Measurements from ENCODE around the gene MYH3.

MYH3 gene

DNA sequence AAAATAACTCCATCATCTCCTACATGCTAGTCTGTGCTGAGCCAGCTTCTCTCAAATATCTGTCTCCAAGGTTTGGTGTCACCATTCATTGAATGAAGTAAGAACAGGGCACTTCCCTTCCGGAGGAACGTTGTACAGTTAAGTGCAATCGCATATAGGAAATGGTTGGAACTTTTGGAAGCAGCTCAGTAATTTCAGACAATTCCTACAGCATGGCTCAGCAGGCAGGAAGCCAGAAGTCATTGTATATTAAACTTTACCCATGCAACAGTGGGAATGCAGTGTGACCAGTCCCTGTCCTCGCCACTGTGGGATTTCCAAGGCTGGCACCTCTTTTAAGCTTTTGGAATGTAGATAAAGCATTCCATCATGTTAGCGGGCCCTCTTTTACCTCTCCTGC, 56.5 kb downstream of the MYH3 start:
- H3K27ac ChIP-seq, result no peak overlapping the region
- no peaks in the 10 kb centered on the region for H3K27me3 ChIP-seq (ENCODE audit: control insufficient read depth, insufficient read depth, low read length)
- no peaks in the 10 kb centered on the region for H3K79me2 ChIP-seq
- H3K4me3 ChIP-seq (ENCODE audit: low read depth, low read length), result no peak overlapping the region
- H3K9ac ChIP-seq, result no peak overlapping the region
- TF ChIP-seq, protein P1, sequence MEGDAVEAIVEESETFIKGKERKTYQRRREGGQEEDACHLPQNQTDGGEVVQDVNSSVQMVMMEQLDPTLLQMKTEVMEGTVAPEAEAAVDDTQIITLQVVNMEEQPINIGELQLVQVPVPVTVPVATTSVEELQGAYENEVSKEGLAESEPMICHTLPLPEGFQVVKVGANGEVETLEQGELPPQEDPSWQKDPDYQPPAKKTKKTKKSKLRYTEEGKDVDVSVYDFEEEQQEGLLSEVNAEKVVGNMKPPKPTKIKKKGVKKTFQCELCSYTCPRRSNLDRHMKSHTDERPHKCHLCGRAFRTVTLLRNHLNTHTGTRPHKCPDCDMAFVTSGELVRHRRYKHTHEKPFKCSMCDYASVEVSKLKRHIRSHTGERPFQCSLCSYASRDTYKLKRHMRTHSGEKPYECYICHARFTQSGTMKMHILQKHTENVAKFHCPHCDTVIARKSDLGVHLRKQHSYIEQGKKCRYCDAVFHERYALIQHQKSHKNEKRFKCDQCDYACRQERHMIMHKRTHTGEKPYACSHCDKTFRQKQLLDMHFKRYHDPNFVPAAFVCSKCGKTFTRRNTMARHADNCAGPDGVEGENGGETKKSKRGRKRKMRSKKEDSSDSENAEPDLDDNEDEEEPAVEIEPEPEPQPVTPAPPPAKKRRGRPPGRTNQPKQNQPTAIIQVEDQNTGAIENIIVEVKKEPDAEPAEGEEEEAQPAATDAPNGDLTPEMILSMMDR (IDR thresholded peaks at IDR 0.05), result no peak
- H3K4me2 ChIP-seq (ENCODE audit: low read length), result no peak overlapping the region
- H3K36me3 ChIP-seq (ENCODE audit: control insufficient read depth, insufficient read depth, low read length), result no peaks in the 10 kb centered on the region
- H2AFZ ChIP-seq, result no peak overlapping the region
- no peaks in the 10 kb centered on the region for H3K9me3 ChIP-seq (ENCODE audit: control insufficient read depth, low read length)
- H3K4me1 ChIP-seq, result no peaks in the 10 kb centered on the region

DNA sequence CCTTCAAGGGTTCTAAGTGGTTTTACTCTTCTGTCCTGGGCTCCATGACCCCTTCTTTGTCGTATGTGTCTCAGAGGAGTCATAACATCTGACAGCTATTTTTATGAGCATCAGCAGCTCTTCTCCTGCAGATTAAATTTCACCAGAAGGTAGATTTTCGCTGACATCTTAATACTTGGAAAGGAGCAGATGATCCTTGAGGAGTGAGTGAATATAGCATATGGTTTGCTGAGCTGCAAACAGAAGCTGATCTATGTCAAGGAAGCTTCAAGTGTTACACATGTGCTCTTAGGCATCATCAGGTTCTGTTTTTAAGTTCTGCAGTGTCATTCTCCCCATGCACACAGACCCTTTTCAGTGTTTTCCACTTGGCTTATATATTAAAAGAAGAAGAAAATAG, 58.5 kb downstream of the MYH3 start:
- Histone ChIP-seq H3K4me2 (ENCODE audit: low read length) (no peak overlapping the region), H3K79me2 (no peaks in the 10 kb centered on the region), H3K27ac (no peak overlapping the region), H3K27me3 (ENCODE audit: control insufficient read depth, insufficient read depth, low read length) (no peaks in the 10 kb centered on the region), H3K4me1 (no peaks in the 10 kb centered on the region), H3K4me3 (ENCODE audit: low read depth, low read length) (no peak overlapping the region), H3K36me3 (ENCODE audit: control insufficient read depth, insufficient read depth, low read length) (no peaks in the 10 kb centered on the region), H2AFZ (no peak overlapping the region), H3K9me3 (ENCODE audit: control insufficient read depth, low read length) (no peaks in the 10 kb centered on the region), H3K9ac (no peak overlapping the region)
- TF ChIP-seq, protein P1 (IDR thresholded peaks at IDR 0.05), result no peak

DNA sequence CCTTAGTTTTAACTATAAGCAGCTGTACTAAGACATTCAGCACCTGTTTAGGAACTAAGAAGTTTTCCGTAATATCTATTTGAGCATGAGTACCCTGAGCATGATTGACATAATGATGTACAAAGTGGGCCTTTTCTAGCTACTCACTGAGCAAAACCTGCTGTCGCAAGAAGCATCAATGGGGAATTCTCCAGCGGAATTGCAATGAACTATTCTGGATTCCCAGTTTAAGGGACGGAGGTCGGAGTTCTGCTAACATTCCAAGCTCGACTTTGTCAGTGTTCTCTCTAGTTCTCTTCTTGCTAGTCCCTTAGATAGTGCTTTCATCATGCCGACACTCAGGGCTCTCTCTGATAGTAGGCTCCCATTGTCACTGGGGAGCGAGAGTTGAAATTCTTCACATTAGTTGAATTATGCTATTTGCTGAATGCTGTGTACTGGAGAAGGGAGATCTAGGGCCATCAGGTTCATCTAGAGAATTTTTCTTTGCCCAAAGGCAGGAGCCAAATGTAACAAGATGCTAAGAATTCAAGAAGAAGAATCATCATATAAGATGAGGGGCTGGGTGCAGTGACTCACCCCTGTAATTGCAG, 67.5 kb downstream of the MYH3 start:
- H2AFZ ChIP-seq, result no peak overlapping the region
- no peak overlapping the region for H3K4me3 ChIP-seq (ENCODE audit: low read depth, low read length)
- no peak overlapping the region for H3K27ac ChIP-seq
- no peak overlapping the region for H3K9ac ChIP-seq
- H3K9me3 ChIP-seq (ENCODE audit: control insufficient read depth, low read length), result no peaks in the 10 kb centered on the region
- no peaks in the 10 kb centered on the region for H3K79me2 ChIP-seq
- no peaks in the 10 kb centered on the region for H3K36me3 ChIP-seq (ENCODE audit: control insufficient read depth, insufficient read depth, low read length)
- no peaks in the 10 kb centered on the region for H3K4me1 ChIP-seq
- TF ChIP-seq, protein P1 (IDR thresholded peaks at IDR 0.05), result no peak
- no peak overlapping the region for H3K4me2 ChIP-seq (ENCODE audit: low read length)
- no peaks in the 10 kb centered on the region for H3K27me3 ChIP-seq (ENCODE audit: control insufficient read depth, insufficient read depth, low read length)

DNA sequence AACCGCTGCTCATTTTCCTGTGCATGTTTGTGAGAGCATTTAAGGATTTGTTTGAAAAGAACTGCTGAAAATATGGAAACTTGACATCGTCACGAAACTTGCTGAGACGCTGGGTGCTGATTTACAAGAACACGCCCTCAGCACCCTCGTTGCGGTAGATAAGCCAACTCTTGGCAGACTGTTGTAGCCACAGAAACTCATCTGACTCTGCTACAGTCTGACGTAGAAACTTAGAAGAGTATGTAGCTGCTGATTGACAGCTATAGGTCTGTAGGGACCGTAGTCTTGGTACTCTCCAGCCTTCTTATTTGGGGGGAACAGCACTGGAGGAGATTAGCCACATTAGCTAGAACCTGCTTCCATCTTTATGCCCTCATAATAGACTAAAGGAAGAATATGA, 71.6 kb downstream of the MYH3 start:
- H3K4me3 ChIP-seq (ENCODE audit: low read depth, low read length), result no peak overlapping the region

DNA sequence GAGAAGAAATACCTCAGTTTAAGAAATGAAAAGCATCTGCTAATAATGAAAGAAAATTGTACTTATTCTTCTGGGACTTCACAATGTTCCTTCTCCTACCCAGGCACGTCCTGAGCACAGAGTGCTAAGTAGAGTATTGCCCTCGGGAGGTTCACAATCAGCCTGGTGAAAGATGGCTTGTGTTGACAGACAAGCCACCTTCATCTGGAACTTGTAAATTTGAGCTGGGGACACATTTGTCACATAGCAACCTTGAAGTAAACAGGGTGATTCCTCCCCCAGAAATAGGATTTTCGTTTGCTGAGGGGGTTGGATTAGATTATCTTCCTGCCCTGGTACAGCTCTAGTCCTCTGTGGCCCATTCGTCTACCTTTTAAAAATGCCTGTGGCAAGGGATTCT, 73.3 kb downstream of the MYH3 start:
- Histone ChIP-seq H3K4me1 (no peaks in the 10 kb centered on the region), H3K27ac (no peak overlapping the region), H3K36me3 (ENCODE audit: control insufficient read depth, insufficient read depth, low read length) (no peaks in the 10 kb centered on the region), H2AFZ (no peak overlapping the region), H3K9me3 (ENCODE audit: control insufficient read depth, low read length) (no peaks in the 10 kb centered on the region), H3K79me2 (no peaks in the 10 kb centered on the region), H3K4me2 (ENCODE audit: low read length) (no peak overlapping the region), H3K4me3 (ENCODE audit: low read depth, low read length) (no peak overlapping the region), H3K27me3 (ENCODE audit: control insufficient read depth, insufficient read depth, low read length) (no peaks in the 10 kb centered on the region), H3K9ac (no peak overlapping the region)
- TF ChIP-seq, protein P1 (IDR thresholded peaks at IDR 0.05), result no peak

More for the DNA sequence above, 71.6 kb downstream of the MYH3 start:
- Histone ChIP-seq H3K27ac (no peak overlapping the region), H3K27me3 (ENCODE audit: control insufficient read depth, insufficient read depth, low read length) (no peaks in the 10 kb centered on the region), H3K9ac (no peak overlapping the region), H3K79me2 (no peaks in the 10 kb centered on the region), H2AFZ (no peak overlapping the region), H3K4me2 (ENCODE audit: low read length) (no peak overlapping the region), H3K36me3 (ENCODE audit: control insufficient read depth, insufficient read depth, low read length) (no peaks in the 10 kb centered on the region), H3K4me1 (no peaks in the 10 kb centered on the region), H3K9me3 (ENCODE audit: control insufficient read depth, low read length) (no peaks in the 10 kb centered on the region)
- TF ChIP-seq, protein P1 (IDR thresholded peaks at IDR 0.05), result no peak
